Lower leg skin (tissue), 3 donors: ENCODE data around the gene MPZL3.

Experiments
- CTCF ChIP-seq, 3 donors: fragments of 450-650 bp; IDR thresholded peaks; one replicate each; pipeline ENCODE4 v1.5.1; 2016; ENCODE audit warnings: antibody characterized with exemption in 3 of 3, mild to moderate bottlenecking in 3 of 3, moderate library complexity in 2 of 3
- POLR2A ChIP-seq, 2 donors: fragments of 450-650 bp; IDR thresholded peaks; one replicate each; pipeline ENCODE4 v1.6.1; 2016 to 2017; ENCODE audit warnings: antibody characterized with exemption in 2 of 2, mild to moderate bottlenecking in 1 of 2, moderate library complexity in 1 of 2

GRCh38 chr11:118232659-118233058 lies 19.5 kb downstream of the MPZL3 start:
- TF ChIP-seq CTCF (IDR thresholded peaks at IDR 0.05) (no peak), POLR2A (IDR thresholded peaks at IDR 0.05) (no peak)
